HG03342 (cell line): Measurements from ENCODE around the gene FAM168A.
"Not testable (repeated sequence)": the region's sequence is repeated elsewhere in the genome, so short reads cannot be mapped to it uniquely, and the experiment has no call there.

Experiments
- ATAC-seq: cut with Tn5 transposase; IDR thresholded peaks from one replicate; pipeline ENCODE4 v1.9.1; 2021; ENCODE audit warnings: mild to moderate bottlenecking, moderate library complexity; ENCODE audit not compliant: unreplicated experiment

Gene FAM168A

GRCh38 chr11:73475549-73476095 is 122.3 kb downstream of the FAM168A start:
- no peak for ATAC-seq

DNA sequence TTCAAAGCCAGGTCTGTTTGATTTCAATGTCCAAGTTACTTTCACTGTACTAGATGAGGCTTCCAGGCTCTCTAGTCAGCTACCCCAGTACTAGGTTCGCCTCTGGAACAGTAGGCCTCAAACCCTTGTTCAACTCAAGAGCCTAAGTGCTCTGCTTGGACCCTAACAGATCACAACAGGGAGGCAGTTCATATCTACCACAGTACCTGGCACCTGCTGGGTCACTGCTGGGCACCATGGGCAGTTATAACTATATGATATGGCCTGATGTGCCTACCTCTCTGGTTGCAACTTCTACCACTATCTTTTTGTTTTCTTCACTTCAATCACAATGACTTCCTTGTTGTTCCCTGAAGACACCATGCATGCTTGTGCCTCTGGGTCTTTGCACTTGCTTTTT is 124.7 kb downstream of the FAM168A start:
- no peak for ATAC-seq

DNA sequence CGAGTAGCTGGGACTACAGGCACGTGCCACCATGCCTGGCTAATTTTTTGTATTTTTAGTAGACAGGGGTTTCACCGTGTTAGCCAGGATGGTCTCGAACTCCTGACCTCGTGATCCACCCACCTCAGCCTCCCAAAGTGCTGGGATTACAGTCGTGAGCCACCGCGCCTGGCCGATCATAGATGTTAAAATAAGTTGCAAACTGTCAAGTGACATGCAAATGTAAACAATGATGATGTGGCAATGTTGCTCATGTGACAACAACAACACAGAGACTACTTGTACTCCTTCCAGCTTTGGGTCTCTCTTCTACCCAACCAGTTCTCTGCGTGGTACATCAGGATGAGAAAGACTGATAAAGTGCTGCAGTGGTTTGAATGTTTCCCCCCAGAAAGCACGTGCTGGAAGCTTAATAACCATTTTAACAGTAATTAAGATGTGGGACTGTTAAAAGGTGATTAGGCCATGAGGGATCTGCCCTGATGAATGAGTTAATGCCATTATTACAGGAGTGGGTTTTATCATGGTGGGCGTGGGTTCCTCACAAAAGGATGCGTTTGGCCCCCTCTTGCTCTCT is 127.8 kb downstream of the FAM168A start:
- ATAC-seq: not testable (repeated sequence)

DNA sequence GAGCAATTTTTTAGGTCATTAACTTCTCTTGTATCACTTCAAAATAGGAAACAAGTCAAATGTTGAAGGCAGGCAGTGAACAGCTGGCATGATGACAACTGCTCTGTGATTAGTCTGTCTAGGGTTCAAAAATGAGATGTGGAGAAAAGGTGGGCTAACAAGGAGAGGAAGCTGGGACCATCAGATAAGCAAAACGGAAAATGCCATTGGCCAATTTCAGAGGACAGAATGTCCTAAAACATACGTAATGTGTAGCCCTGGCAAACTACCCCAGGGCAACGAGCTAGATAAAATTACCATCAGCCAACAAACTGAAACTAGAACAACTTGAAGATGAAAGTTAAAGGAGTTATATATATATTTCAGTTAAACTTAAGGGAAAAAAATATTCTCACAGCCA is 128.5 kb downstream of the FAM168A start:
- ATAC-seq: no peak

- ATAC-seq: no peak
These were observed 129.2 kb downstream of the FAM168A start for GRCh38 chr11:73468590-73469161.

- no peak for ATAC-seq
These were observed 130.4 kb downstream of the FAM168A start for GRCh38 chr11:73467505-73467904.

GRCh38 chr11:73466643-73467042 is 131.3 kb downstream of the FAM168A start:
- no peak for ATAC-seq

- ATAC-seq: no peak
These were observed 132.0 kb downstream of the FAM168A start for GRCh38 chr11:73465871-73466270.

DNA sequence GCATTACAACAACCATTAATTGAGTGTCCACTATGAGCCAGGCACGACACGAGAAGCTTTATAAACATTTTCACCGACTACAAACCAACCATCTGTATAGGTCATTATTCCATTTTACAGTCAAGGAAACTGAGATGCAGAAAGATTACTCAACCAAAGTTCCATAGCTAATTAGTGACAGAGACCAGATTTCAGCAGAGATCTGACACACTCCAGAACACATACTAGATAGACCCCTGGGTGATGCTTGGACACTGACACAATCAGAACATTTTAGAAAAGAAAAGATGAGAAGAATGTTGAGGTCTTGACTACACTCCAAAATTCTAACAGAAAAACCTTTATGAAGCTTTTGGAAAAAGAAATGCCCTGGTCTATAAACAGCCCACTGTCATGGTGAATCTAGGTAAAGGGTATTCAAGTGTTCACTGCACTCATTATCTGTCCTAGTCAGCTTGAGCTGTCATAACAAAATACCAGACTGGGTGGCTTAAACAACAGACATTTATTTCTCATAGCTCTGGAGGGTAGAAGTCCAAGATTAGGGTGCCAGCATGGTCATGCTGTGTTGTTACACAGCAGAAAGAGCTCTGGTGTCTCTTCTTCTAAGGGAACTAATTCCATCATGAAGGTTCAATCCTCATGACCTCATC is 132.8 kb downstream of the FAM168A start:
- no peak for ATAC-seq

- no peak for ATAC-seq
These were observed 133.6 kb downstream of the FAM168A start for GRCh38 chr11:73464347-73464746.

- no peak for ATAC-seq
These were observed 134.6 kb downstream of the FAM168A start for GRCh38 chr11:73463359-73463758.

- ATAC-seq: no peak
These were observed 135.9 kb downstream of the FAM168A start for GRCh38 chr11:73461964-73462363.

DNA sequence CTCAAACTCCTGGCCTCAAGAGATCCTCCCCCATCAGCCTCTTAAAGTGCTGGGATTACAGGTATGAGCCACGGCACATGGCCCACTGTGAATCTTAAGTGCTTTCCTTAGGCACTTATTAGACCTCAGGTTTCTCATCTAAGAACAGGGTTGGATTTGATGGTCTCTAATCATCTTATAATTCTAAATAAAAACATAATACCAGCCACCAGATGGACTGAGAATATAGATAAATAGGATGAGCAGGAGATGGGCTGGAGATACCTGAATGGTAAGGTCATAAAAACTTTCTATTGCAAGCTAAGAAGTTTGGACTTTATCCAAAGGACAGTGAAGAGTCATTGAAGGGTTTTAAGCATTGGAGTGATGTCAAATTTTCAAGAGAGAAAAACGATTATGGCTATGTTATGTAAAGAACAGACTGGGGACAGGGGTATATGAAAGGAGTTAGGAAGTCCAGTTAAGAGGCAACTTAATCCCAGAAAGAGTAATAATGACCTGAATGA is 136.5 kb downstream of the FAM168A start:
- ATAC-seq: no peak

DNA sequence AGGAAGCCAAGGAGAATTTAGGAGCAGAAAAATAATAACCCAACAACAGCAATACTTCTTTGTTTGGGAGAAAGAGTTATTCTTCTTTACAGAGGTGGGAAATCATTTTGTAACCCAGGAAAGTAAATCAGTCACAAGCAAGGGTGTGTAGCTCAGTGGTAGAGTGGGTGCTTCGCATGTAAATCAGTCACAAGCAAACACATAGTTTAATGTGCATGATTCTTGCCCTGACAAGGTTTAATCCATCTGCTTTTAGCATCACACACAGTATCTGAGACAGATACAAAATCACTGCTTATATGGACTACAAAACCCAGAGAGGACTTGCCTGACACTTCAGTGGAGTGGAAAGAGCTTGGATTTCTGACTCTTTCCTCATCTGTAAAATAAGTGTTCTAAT is 139.7 kb downstream of the FAM168A start:
- ATAC-seq: no peak

GRCh38 chr11:73454987-73455386 is 142.9 kb downstream of the FAM168A start:
- no peak for ATAC-seq

DNA sequence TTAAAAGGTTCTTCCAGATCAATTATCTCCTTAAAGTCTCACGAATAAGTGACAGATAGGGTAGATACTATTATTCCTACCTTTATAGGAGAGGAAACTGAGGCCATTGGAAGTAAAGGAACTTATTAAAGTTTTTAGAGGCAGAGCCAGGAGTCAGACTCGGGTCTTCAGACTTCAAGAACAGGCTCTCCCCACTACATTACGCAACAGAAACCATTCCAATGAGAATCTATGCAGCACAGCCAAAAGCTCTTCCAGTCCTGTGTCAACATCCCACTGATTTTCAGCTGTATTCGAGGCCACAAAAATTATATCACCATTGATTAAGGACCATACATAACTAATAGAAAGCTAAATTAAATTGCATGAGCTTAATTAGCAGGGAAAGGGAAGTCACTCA is 144.3 kb downstream of the FAM168A start:
- ATAC-seq: no peak

DNA sequence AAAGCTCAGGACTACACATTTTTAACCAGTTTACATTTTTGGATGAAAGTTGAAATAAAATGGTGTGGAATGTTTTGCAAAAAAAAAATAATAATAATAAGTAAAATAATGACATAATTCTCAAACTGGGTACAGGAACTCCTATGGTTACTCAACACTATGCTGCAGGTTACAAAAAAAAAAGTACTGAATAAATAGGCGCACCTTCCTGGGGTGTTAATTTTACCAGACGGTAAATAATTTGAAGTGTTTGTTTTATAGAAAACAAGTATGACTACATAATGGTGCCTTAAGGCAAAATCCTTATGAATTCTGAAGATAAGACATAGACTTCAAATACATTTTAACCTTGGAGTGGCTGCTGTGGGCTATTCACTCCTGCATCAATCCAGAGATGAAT is 145.2 kb downstream of the FAM168A start:
- ATAC-seq: no peak

- ATAC-seq: no peak
These were observed 146.0 kb downstream of the FAM168A start for GRCh38 chr11:73451896-73452295.

DNA sequence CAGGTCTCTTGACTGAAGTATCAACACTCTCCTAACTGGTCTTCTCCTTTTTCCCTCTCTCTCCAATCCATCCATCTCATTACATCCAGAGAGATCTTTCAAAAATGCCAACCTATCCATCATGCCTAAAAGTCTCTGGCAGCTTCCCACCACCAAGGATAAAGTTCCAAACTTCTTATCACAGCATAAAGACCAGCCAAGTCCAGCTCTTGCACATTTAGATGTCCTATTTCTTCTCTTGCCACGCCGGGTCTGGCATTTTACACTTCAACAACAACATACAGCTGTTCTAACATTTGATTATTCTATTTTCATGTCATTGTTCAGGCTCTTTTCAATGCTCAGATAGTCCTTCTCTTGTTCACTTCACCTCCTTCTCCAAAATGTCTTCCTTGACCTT is 151.1 kb downstream of the FAM168A start:
- no peak for ATAC-seq

GRCh38 chr11:73445980-73446379 is 151.9 kb downstream of the FAM168A start:
- ATAC-seq: no peak

GRCh38 chr11:73439002-73439843 is 158.7 kb downstream of the FAM168A start:
- ATAC-seq: no peak
